Right lobe of liver (tissue), 4 donors: ENCODE measurements around the gene CPXM2.
"Not testable (repeated sequence)": the region's sequence is repeated elsewhere in the genome, so short reads cannot be mapped to it uniquely, and the experiment has no call there.

ENCODE experiments used
- POLR2A ChIP-seq: fragments of 450-650 bp; IDR thresholded peaks from one replicate; pipeline ENCODE4 v1.6.1; 2017; ENCODE audit warnings: antibody characterized with exemption, mild to moderate bottlenecking
- TF ChIP-seq, protein P1 (sequence below), 4 donors: fragments of 200-600 bp in 3 of 4; fragments of 450-650 bp in 1 of 4; IDR thresholded peaks; one replicate each; pipeline versions ENCODE4 v1.5.1 to v1.8.0; 2016 to 2022; ENCODE audit warnings: antibody characterized with exemption in 4 of 4, mild to moderate bottlenecking in 2 of 4
- donor health status: DM: no; HTN: no; CAD: no.
- donor health status: DM: no; HTN: no; CAD: no.
- donor health status: DM: no; HTN: yes; CAD: no.

- TF ChIP-seq, protein P1, sequence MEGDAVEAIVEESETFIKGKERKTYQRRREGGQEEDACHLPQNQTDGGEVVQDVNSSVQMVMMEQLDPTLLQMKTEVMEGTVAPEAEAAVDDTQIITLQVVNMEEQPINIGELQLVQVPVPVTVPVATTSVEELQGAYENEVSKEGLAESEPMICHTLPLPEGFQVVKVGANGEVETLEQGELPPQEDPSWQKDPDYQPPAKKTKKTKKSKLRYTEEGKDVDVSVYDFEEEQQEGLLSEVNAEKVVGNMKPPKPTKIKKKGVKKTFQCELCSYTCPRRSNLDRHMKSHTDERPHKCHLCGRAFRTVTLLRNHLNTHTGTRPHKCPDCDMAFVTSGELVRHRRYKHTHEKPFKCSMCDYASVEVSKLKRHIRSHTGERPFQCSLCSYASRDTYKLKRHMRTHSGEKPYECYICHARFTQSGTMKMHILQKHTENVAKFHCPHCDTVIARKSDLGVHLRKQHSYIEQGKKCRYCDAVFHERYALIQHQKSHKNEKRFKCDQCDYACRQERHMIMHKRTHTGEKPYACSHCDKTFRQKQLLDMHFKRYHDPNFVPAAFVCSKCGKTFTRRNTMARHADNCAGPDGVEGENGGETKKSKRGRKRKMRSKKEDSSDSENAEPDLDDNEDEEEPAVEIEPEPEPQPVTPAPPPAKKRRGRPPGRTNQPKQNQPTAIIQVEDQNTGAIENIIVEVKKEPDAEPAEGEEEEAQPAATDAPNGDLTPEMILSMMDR (IDR thresholded peaks at IDR 0.05) = not testable (repeated sequence)
- not testable (repeated sequence) for TF ChIP-seq POLR2A
Measured at GRCh38 chr10:123736917-123737316, 154.7 kb downstream of the CPXM2 start.
